Measurements from ENCODE around the gene RSBN1.
"Not testable (repeated sequence)": the region's sequence is repeated elsewhere in the genome, so short reads cannot be mapped to it uniquely, and the experiment has no call there.

Gene RSBN1

DNA sequence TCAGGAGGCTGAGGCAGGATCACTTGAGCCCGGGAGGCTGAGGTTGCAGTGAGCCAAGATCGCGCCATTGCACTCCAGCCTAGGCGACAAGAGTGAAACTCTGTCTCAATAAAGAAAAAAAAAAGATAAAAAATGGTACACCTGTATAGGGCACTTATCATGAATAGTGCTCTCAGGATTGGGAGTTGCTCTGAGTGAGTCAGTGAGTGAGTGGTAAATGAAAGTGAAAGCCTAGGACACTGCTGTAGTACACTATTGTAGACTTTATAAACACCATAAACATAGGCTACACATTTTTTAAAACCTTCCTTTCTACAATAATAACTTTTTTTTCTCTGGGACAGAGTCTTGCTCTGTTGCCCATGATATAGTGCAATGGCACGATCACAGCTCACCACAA, 69.8 kb downstream of the RSBN1 start:
- no peak for DNase-seq (ENCODE audit: low read depth)

DNA sequence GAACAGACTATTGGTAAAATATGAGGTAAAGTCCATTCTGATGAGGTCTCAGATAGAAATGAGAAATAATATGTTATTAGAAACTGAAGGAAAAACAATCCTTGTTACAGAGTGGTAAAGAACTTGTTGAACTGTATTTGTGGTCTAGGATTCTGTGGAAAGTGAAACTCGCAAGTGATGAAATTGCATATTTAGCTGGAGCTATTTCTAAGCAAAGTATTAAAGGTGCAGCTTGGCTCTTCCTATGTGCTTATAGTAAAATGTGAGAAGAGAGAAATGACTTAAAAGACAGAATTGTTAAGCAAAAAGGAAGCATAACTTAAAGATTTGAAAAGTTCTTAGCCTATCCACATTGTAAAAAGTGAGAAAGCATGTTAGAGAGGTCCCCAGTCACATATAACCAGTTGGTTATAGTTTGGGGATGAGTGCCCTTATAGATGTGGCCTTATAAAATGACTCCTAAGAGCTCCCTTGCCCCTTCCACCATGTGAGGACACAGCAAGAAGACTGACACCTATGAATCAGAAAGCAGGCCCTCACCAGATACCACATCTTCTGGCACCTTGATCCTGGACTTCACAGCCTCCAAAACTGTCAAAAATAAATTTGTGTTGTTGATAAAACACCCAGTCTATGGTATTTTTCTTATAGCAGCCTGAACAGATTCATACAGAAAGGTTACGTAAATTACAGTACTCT, 77.8 kb downstream of the RSBN1 start:
- DNase-seq (ENCODE audit: low read depth): no peak

GRCh38 chr1:113732802-113733201, 79.5 kb downstream of the RSBN1 start:
- DNase-seq (ENCODE audit: low read depth): no peak

- no peak for DNase-seq (ENCODE audit: low read depth)
Measured at GRCh38 chr1:113721010-113721409, 91.3 kb downstream of the RSBN1 start.

GRCh38 chr1:113718621-113719020, 93.7 kb downstream of the RSBN1 start:
- DNase-seq (ENCODE audit: low read depth): not testable (repeated sequence)

DNA sequence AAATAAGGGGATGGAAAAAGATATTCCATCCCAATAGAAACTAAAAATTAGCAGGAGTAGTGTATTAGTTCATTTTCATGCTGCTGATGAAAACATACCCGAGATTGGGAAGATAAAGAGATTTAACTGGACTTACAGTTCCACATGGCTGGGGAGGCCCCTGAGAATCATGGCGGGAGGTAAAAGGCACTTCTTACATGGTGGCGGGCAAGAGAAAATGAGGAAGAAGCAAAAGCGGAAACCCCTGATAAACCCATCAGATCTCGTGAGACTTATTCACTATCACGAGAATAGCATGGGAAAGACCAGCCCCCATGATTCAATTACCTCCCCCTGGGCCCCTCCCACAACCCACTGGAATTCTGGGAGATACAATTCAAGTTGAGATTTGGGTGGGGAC, 94.8 kb downstream of the RSBN1 start:
- DNase-seq (ENCODE audit: low read depth): not testable (repeated sequence)

- DNase-seq (ENCODE audit: low read depth): no peak
Measured at GRCh38 chr1:113714606-113715269, 97.5 kb downstream of the RSBN1 start.

All from stimulated activated CD8-positive, alpha-beta memory T cell treated with anti-CD3 and anti-CD28 coated beads, Interleukin-7, amount 100 ng/mL, for 24 hours (primary cell).